GM19438 (cell line): ENCODE data around the gene SPAG16.
"Not testable (repeated sequence)": the region's sequence is repeated elsewhere in the genome, so short reads cannot be mapped to it uniquely, and the experiment has no call there.

Source experiments
- ATAC-seq: cut with Tn5 transposase; IDR thresholded peaks from one replicate; pipeline ENCODE4 v1.9.1; 2021; ENCODE audit warnings: low read depth; ENCODE audit not compliant: unreplicated experiment

Gene SPAG16

GRCh38 chr2:213266421-213266820 is 17.8 kb upstream of the SPAG16 start:
- no peak for ATAC-seq

GRCh38 chr2:213271947-213272346 is 12.3 kb upstream of the SPAG16 start:
- ATAC-seq, result no peak

- no peak for ATAC-seq
These were observed 10.1 kb upstream of the SPAG16 start for GRCh38 chr2:213274143-213274542.

- ATAC-seq, result no peak
These were observed 9.0 kb upstream of the SPAG16 start for GRCh38 chr2:213275265-213275664.

GRCh38 chr2:213277134-213277533 is 7.1 kb upstream of the SPAG16 start:
- not testable (repeated sequence) for ATAC-seq

GRCh38 chr2:213279116-213279620 is 5.1 kb upstream of the SPAG16 start:
- no peak for ATAC-seq

GRCh38 chr2:213279971-213280370 is 4.3 kb upstream of the SPAG16 start:
- ATAC-seq, result no peak

GRCh38 chr2:213281156-213281555 is 3.1 kb upstream of the SPAG16 start:
- no peak for ATAC-seq

- no peak for ATAC-seq
These were observed 1.1 kb downstream of the SPAG16 start for GRCh38 chr2:213285404-213285803.

GRCh38 chr2:213286161-213286560 is 1.9 kb downstream of the SPAG16 start:
- no peak for ATAC-seq

GRCh38 chr2:213288913-213289700 is 4.8 kb downstream of the SPAG16 start:
- no peak for ATAC-seq

- no peak for ATAC-seq
These were observed 6.2 kb downstream of the SPAG16 start for GRCh38 chr2:213290501-213290900.

GRCh38 chr2:213296270-213296669 is 12.0 kb downstream of the SPAG16 start:
- no peak for ATAC-seq

- ATAC-seq, result no peak
These were observed 22.2 kb downstream of the SPAG16 start for GRCh38 chr2:213306316-213306942.

GRCh38 chr2:213315168-213315876 is 31.1 kb downstream of the SPAG16 start:
- ATAC-seq, result no peak

GRCh38 chr2:213316001-213316735 is 31.9 kb downstream of the SPAG16 start:
- no peak for ATAC-seq

GRCh38 chr2:213317929-213318328 is 33.7 kb downstream of the SPAG16 start:
- ATAC-seq, result no peak

- no peak for ATAC-seq
These were observed 36.3 kb downstream of the SPAG16 start for GRCh38 chr2:213320604-213321003.

GRCh38 chr2:213336253-213336770 is 52.0 kb downstream of the SPAG16 start:
- ATAC-seq, result no peak

GRCh38 chr2:213353419-213353818 is 69.2 kb downstream of the SPAG16 start:
- no peak for ATAC-seq
